Measurements from ENCODE around the gene CERS2.
A peak's percentile ranks its signal among the peaks of the same experiment; 100 is the strongest.

GRCh38 chr1:151012684-151013471 lies 38.2 kb upstream of the CERS2 start:
- TF ChIP-seq JUND (IDR thresholded peaks at IDR 0.05) = peak; percentile 85 to 92
- TF ChIP-seq, protein P1, sequence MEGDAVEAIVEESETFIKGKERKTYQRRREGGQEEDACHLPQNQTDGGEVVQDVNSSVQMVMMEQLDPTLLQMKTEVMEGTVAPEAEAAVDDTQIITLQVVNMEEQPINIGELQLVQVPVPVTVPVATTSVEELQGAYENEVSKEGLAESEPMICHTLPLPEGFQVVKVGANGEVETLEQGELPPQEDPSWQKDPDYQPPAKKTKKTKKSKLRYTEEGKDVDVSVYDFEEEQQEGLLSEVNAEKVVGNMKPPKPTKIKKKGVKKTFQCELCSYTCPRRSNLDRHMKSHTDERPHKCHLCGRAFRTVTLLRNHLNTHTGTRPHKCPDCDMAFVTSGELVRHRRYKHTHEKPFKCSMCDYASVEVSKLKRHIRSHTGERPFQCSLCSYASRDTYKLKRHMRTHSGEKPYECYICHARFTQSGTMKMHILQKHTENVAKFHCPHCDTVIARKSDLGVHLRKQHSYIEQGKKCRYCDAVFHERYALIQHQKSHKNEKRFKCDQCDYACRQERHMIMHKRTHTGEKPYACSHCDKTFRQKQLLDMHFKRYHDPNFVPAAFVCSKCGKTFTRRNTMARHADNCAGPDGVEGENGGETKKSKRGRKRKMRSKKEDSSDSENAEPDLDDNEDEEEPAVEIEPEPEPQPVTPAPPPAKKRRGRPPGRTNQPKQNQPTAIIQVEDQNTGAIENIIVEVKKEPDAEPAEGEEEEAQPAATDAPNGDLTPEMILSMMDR (IDR thresholded peaks at IDR 0.05; ENCODE audit: low read depth, low read length, missing input control) = no peak

Data from liver (tissue), 3 donors.